Activated B cell treated with CpG ODN at 0.5 μM for 24 hours (primary cell): ENCODE results near the gene UFSP1. TPM values are rescaled to one million over a fixed set of nuclear protein-coding genes. Genes with fewer than 3 reads are reported as not detected.

Experiments
- ATAC-seq: fragments of 200-7000 bp; cut with Tn5 transposase; one replicate; pipeline ENCODE4 v1.10.0; 2021; ENCODE audit warnings: low read depth, mild to moderate bottlenecking, moderate library complexity
- CTCF ChIA-PET: fragments of 350-600 bp; sonication (Branson Sonifier 250); formaldehyde crosslinking; loops from one replicate; lab custom pipeline; 2021; ENCODE audit warnings: antibody characterized with exemption; lab: Charles Lee
- POLR2A ChIA-PET: fragments of 350-600 bp; sonication (Branson Sonifier 250); formaldehyde crosslinking; loops from one replicate; lab custom pipeline; 2021; ENCODE audit warnings: antibody characterized with exemption; lab: Charles Lee
- DNase-seq: peaks from one replicate; pipeline ENCODE4 v3.0.0; 2022
- H3K27ac Mint-ChIP-seq: one replicate; pipeline ENCODE4 v1.8.0; 2020; ENCODE audit warnings: mixed read lengths
- H3K27me3 Mint-ChIP-seq: one replicate; pipeline ENCODE4 v1.8.0; 2021; ENCODE audit warnings: mixed read lengths
- H3K36me3 Mint-ChIP-seq: one replicate; pipeline ENCODE4 v1.8.0; 2021; ENCODE audit warnings: low read depth, mixed read lengths
- H3K4me1 Mint-ChIP-seq: one replicate; pipeline ENCODE4 v1.8.0; 2021; ENCODE audit warnings: mixed read lengths
- H3K4me3 Mint-ChIP-seq: one replicate; pipeline ENCODE4 v1.8.0; 2020; ENCODE audit warnings: mild to moderate bottlenecking, mixed read lengths
- H3K9me3 Mint-ChIP-seq: one replicate; pipeline ENCODE4 v1.8.0; 2020; ENCODE audit warnings: mixed read lengths
- intact Hi-C: fragments of 100-400 bp; cut with micrococcal nuclease; formaldehyde crosslinking; loops from one replicate; pipeline ENCODE4 v1.15.1; 2024
- total RNA-seq: library from RNA; stranded (reverse); gene quantifications from 2 replicates; pipeline ENCODE4 v1.2.3, GENCODE V29; 2022
- TF ChIP-seq, protein P1 (sequence below): fragments of 200-600 bp; IDR thresholded peaks from one replicate; pipeline ENCODE4 v1.8.0; 2022; ENCODE audit warnings: antibody characterized with exemption, mild to moderate bottlenecking

UFSP1 gene
- total RNA-seq, 1 donor from 2014 or later, result 3.4 TPM

DNA sequence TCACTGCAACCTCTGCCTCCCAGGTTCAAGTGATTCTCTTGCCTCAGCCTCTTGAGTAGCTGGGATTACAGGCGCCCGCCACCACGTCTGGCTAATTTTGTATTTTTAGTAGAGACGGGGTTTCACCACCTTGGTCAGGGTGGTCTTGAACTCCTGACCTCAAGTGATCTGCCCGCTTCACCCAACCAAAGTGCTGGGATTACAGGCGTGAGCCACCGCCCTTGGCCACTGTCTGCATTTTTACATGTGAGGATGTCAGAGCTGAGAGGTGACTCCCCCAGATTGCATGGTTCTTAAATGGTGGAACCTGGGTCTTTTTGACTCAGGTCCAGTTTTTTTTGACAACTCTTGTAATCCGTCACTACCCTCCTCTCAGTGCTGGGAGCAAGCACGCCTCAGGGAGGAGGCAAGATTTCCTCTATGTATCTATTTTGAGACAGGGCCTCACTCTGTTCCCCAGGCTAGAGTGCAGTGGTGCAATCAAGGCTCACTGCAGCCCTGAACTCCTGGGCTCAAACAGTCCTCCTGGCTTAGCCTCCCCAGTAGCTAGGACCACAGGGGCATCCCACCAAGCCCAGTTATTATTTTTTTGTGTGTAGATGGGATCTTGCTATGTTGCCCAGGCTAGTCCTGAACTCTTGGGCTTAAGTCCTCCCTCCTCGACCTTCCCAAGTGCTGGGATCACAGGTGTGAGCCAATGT is 15.8 kb downstream of the UFSP1 start:
- peak overlapping the region; percentile 99 for H3K4me3 Mint-ChIP-seq
- H3K4me1 Mint-ChIP-seq, result peaks cover 37% of the 10 kb centered on the region
- ChIA-PET POLR2A (interaction anchor here (0.6 to 10.3 kb wide), 5 partner anchors 13 to 1568 kb away, joined by 4 to 254 read pairs (median 8); partner anchors contain the start of genes FIS1, MOSPD3, SLC12A9 and UFSP1), CTCF (no interaction called here)
- H3K27ac Mint-ChIP-seq, result peak overlapping the region; percentile 98
- peaks cover 50% of the 10 kb centered on the region for H3K36me3 Mint-ChIP-seq
- TF ChIP-seq, protein P1, sequence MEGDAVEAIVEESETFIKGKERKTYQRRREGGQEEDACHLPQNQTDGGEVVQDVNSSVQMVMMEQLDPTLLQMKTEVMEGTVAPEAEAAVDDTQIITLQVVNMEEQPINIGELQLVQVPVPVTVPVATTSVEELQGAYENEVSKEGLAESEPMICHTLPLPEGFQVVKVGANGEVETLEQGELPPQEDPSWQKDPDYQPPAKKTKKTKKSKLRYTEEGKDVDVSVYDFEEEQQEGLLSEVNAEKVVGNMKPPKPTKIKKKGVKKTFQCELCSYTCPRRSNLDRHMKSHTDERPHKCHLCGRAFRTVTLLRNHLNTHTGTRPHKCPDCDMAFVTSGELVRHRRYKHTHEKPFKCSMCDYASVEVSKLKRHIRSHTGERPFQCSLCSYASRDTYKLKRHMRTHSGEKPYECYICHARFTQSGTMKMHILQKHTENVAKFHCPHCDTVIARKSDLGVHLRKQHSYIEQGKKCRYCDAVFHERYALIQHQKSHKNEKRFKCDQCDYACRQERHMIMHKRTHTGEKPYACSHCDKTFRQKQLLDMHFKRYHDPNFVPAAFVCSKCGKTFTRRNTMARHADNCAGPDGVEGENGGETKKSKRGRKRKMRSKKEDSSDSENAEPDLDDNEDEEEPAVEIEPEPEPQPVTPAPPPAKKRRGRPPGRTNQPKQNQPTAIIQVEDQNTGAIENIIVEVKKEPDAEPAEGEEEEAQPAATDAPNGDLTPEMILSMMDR, result no peak
- H3K27me3 Mint-ChIP-seq, result no peaks in the 10 kb centered on the region
- ATAC-seq (no peak), DNase-seq (no peak)
- intact Hi-C loops, result loop anchor here (1.0 to 2.0 kb wide), 2 partner anchors 21 to 75 kb away; partner anchors contain the start of gene SLC12A9
- no peaks in the 10 kb centered on the region for H3K9me3 Mint-ChIP-seq

DNA sequence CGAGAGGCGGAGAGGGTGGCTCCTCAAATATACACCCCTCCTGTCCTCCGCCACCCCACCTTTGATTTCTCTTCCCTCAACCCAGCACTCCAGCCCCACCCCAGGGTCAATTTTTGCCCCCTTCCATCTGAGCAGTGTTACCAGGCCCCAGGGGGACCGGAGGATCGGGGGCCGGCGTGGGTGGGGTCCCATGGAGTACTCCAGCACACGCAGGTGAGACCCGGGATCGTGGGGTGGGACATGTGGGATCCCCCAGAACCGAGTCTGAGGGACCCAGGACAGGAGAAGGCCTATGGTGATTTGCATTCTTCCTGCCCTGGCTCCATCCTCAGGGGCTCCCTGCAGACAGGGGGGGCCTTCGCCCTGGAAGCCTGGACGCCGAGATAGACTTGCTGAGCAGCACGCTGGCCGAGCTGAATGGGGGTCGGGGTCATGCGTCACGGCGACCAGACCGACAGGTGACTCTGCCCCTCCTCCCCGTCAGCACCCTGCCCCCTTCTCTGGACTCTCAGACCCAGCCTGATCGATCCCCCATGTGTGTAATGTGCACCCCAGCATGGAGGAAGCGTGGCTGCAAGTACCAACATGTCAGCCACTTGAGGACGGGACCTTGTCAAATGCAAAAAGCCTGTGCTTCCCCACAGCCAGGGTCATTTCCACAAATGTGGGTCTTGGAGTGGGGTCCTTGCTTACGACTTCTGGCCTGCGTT is 21.6 kb downstream of the UFSP1 start:
- Mint-ChIP-seq H3K4me3 (peak overlapping the region; percentile 79), H3K9me3 (no peaks in the 10 kb centered on the region), H3K27ac (peak overlapping the region; percentile 68), H3K36me3 (peaks cover 27% of the 10 kb centered on the region), H3K4me1 (peaks cover 22% of the 10 kb centered on the region), H3K27me3 (no peaks in the 10 kb centered on the region)
- ATAC-seq, result no peak
- ChIA-PET POLR2A (interaction anchor here (0.7 to 1.5 kb wide), 2 partner anchors 282 to 439 kb away, joined by 3 read pairs; partner anchors contain the start of genes FBXO24, LRCH4 and ZCWPW1), CTCF (no interaction called here)
- no peak for DNase-seq
- TF ChIP-seq, protein P1, result no peak
- intact Hi-C loops, result loop anchor here (1.0 kb wide), 1 partner anchor 15 kb away; no protein-coding TSS in a partner anchor

GRCh38 chr7:100867040-100867775 is 22.3 kb downstream of the UFSP1 start, which contains the start of gene TRIP6:
Gene TRIP6, plus strand, starts transcription at chr7:100867387. Its CDS starts 111 bp downstream, at chr7:100867498.
- no peaks in the 10 kb centered on the region for H3K27me3 Mint-ChIP-seq
- TF ChIP-seq, protein P1, result no peak
- no peaks in the 10 kb centered on the region for H3K9me3 Mint-ChIP-seq
- ChIA-PET POLR2A (interaction anchor here (0.5 to 1.5 kb wide), 6 partner anchors 8 to 438 kb away, joined by 3 to 15 read pairs (median 6); partner anchors contain the start of genes FBXO24, LRCH4, SLC12A9 and SRRT), CTCF (no interaction called here)
- DNase-seq (no peak), ATAC-seq (peak; percentile 59)
- peaks cover 30% of the 10 kb centered on the region for H3K36me3 Mint-ChIP-seq
- peak within 1 kb of the TSS; percentile 85 for H3K4me3 Mint-ChIP-seq
- H3K27ac Mint-ChIP-seq, result peak within 1 kb of the TSS; percentile 85
- intact Hi-C loops, result loop anchor here (1.0 kb wide), 1 partner anchor 14 kb away; no protein-coding TSS in a partner anchor
- H3K4me1 Mint-ChIP-seq, result peaks cover 22% of the 10 kb centered on the region

GRCh38 chr7:100866729-100867039 is 22.8 kb downstream of the UFSP1 start:
- Mint-ChIP-seq H3K4me3 (peak overlapping the region; percentile 85), H3K9me3 (no peaks in the 10 kb centered on the region), H3K36me3 (peaks cover 34% of the 10 kb centered on the region), H3K4me1 (peaks cover 22% of the 10 kb centered on the region), H3K27me3 (no peaks in the 10 kb centered on the region), H3K27ac (peak overlapping the region; percentile 85)
- ChIA-PET CTCF (no interaction called here), POLR2A (interaction anchor here (0.5 to 1.5 kb wide), 4 partner anchors 9 to 438 kb away, joined by 3 to 9 read pairs (median 6); partner anchors contain the start of genes SLC12A9, SRRT and ZCWPW1)
- ATAC-seq (no peak), DNase-seq (no peak)
- intact Hi-C loops, result loop anchor here (1.0 kb wide), 1 partner anchor 13 kb away; no protein-coding TSS in a partner anchor
- TF ChIP-seq, protein P1, result no peak
